HepG2 (cell line): ENCODE results near the gene TMEM130. TPM values are rescaled to one million over a fixed set of nuclear protein-coding genes. Genes with fewer than 3 reads are reported as not detected.

ENCODE experiments used
- ATF6 ChIP-seq: sonication (generic); formaldehyde crosslinking; conservative IDR thresholded peaks from 2 replicates; pipeline ENCODE4 v1.4.0; 2020; ENCODE audit warnings: missing genetic modification reagents
- BRCA1 ChIP-seq: sonication (generic); formaldehyde crosslinking; IDR thresholded peaks from 2 replicates; pipeline ENCODE4 v1.4.0; 2020; ENCODE audit warnings: missing genetic modification reagents
- CEBPB ChIP-seq: IDR thresholded peaks from 2 replicates; pipeline ENCODE4 v1.6.1; 2011; ENCODE audit warnings: low read depth, low read length, improper control_type of control experiment, borderline replicate concordance
- ETV5 ChIP-seq: IDR thresholded peaks from 2 replicates; pipeline ENCODE4 v1.6.1; 2018; ENCODE audit warnings: missing biosample characterization, missing genetic modification reagents, inconsistent platforms, borderline replicate concordance
- FOSL1 ChIP-seq: sonication (generic); formaldehyde crosslinking; IDR thresholded peaks from 2 replicates; pipeline ENCODE4 v1.9.0; 2021; ENCODE audit warnings: missing genetic modification reagents, borderline replicate concordance
- HMG20A ChIP-seq: IDR thresholded peaks from 2 replicates; pipeline ENCODE4 v1.6.1; 2016; ENCODE audit warnings: borderline replicate concordance
- MAF1 ChIP-seq: sonication (generic); formaldehyde crosslinking; IDR thresholded peaks from 2 replicates; pipeline ENCODE4 v1.5.0; 2020; ENCODE audit warnings: missing genetic modification reagents, borderline replicate concordance
- MAZ ChIP-seq, 2 experiments: sonication (generic) in 1 of 2; formaldehyde crosslinking in 1 of 2; IDR thresholded peaks; 2 replicates each; pipeline versions ENCODE4 v1.5.0 to v1.6.1; 2012 to 2020; ENCODE audit warnings: low read depth in 2 of 2, mild to moderate bottlenecking in 2 of 2, borderline replicate concordance in 1 of 2, improper control_type of control experiment in 1 of 2, low read length in 1 of 2, missing genetic modification reagents in 1 of 2, moderate library complexity in 1 of 2
- NCOA1 ChIP-seq: sonication (generic); formaldehyde crosslinking; IDR thresholded peaks from 2 replicates; pipeline ENCODE4 v1.9.0; 2021; ENCODE audit warnings: missing genetic modification reagents
- NCOA5 ChIP-seq: sonication (generic); formaldehyde crosslinking; IDR thresholded peaks from 2 replicates; pipeline ENCODE4 v1.4.0; 2020; ENCODE audit warnings: missing genetic modification reagents
- PAF1 ChIP-seq: IDR thresholded peaks from 2 replicates; pipeline ENCODE4 v1.6.1; 2016; ENCODE audit warnings: missing genetic modification reagents, missing compliant biosample characterization
- PRDM10 ChIP-seq: sonication (generic); formaldehyde crosslinking; IDR thresholded peaks from 2 replicates; pipeline ENCODE4 v1.4.0; 2020; ENCODE audit warnings: low read depth, missing genetic modification reagents
- RBM39 ChIP-seq: fragments of 200-400 bp; formaldehyde crosslinking; IDR thresholded peaks from one replicate; pipeline ENCODE4 v1.6.1; 2018; ENCODE audit warnings: antibody characterized with exemption, mild to moderate bottlenecking, low read depth, low read length; ENCODE audit not compliant: poor library complexity, severe bottlenecking
- SAFB2 ChIP-seq: sonication (generic); formaldehyde crosslinking; IDR thresholded peaks from 2 replicates; pipeline ENCODE4 v1.5.1; 2020; ENCODE audit warnings: missing genetic modification reagents, low read depth, mild to moderate bottlenecking, borderline replicate concordance
- SIX1 ChIP-seq: sonication (generic); formaldehyde crosslinking; IDR thresholded peaks from 2 replicates; pipeline ENCODE4 v1.4.0; 2020; ENCODE audit warnings: missing genetic modification reagents, borderline replicate concordance
- U2AF2 ChIP-seq: fragments of 200-400 bp; formaldehyde crosslinking; IDR thresholded peaks from 2 replicates; pipeline ENCODE4 v1.6.1; 2017; ENCODE audit warnings: low read depth, mild to moderate bottlenecking, low read length
- ZBTB1 ChIP-seq: sonication (generic); formaldehyde crosslinking; IDR thresholded peaks from 2 replicates; pipeline ENCODE4 v1.4.0; 2020; ENCODE audit warnings: missing genetic modification reagents, borderline replicate concordance
- ZMYM2 ChIP-seq: sonication (generic); formaldehyde crosslinking; IDR thresholded peaks from 2 replicates; pipeline ENCODE4 v1.8.0; 2022; ENCODE audit warnings: mild to moderate bottlenecking, missing genetic modification reagents
- ZNF724P ChIP-seq: sonication (generic); formaldehyde crosslinking; IDR thresholded peaks from 2 replicates; pipeline ENCODE4 v1.8.0; 2022; ENCODE audit warnings: missing genetic modification reagents, borderline replicate concordance
- ZNF75D ChIP-seq: sonication (generic); formaldehyde crosslinking; IDR thresholded peaks from 2 replicates; pipeline ENCODE4 v1.8.1; 2023; ENCODE audit warnings: missing genetic modification reagents, mild to moderate bottlenecking, borderline replicate concordance
- ZNF788 ChIP-seq: sonication (generic); formaldehyde crosslinking; IDR thresholded peaks from 2 replicates; pipeline ENCODE4 v1.5.0; 2020; ENCODE audit warnings: mild to moderate bottlenecking, missing genetic modification reagents, borderline replicate concordance
- polyA plus RNA-seq, 8 experiments: library from polyadenylated mRNA; depleted of rRNA in 3 of 8; stranded (reverse) in 7 of 8; unstranded in 1 of 8; fragments of >200 nt; fragmentation: Illumina TruSeq in 4 of 8; extraction: Trizol in 4 of 8; gene quantifications; 2 replicates each; pipeline versions ENCODE4 v1.2.1 to v1.2.3, GENCODE V29; 2011 to 2016; ENCODE audit warnings: low read depth in 4 of 8, missing spikeins in 1 of 8, mixed read lengths in 1 of 8; ENCODE audit not compliant: insufficient read depth in 1 of 8
- total RNA-seq, 5 experiments: library from RNA; depleted of rRNA; stranded (reverse); fragments of >200 nt; fragmentation: Illumina TruSeq; extraction: Trizol; gene quantifications; 2 replicates each; pipeline ENCODE4 v1.2.3, GENCODE V29; 2016; ENCODE audit warnings: low read depth in 1 of 5
- TF ChIP-seq, protein P1 (sequence below): sonication (generic); formaldehyde crosslinking; IDR thresholded peaks from 2 replicates; pipeline ENCODE4 v1.8.0; 2022; ENCODE audit warnings: missing genetic modification reagents, mild to moderate bottlenecking, borderline replicate concordance

TMEM130 gene
- total and polyA plus RNA-seq, 2 of the 13 experiments (the other 11 are each of a cell fraction or from before 2014, with no cell fraction given), result not detected

GRCh38 chr7:98878365-98879197 lies 8.8 kb upstream of the TMEM130 start, which contains the start of gene TRRAP (continued):
- TF ChIP-seq MAF1 (CRISPR knock-in tag), result no peak
- TF ChIP-seq ETV5, result peak; percentile 32; the same call in 1 of the 2 replicates
- TF ChIP-seq SIX1 (CRISPR knock-in tag), result no peak
- TF ChIP-seq PRDM10 (CRISPR knock-in tag), result 0 out of 2 replicates have a peak, but pooled peaks have one; percentile 16
- no peak for TF ChIP-seq HMG20A (CRISPR knock-in tag)
- TF ChIP-seq ZNF75D, result no peak
- no peak for TF ChIP-seq PAF1
- TF ChIP-seq ZBTB1, result no peak
- no peak for TF ChIP-seq RBM39
- TF ChIP-seq ATF6, result no peak
- no peak for TF ChIP-seq NCOA1 (CRISPR knock-in tag)
- TF ChIP-seq U2AF2, result no peak
- TF ChIP-seq CEBPB, result no peak
- 0 out of 2 replicates have a peak, but pooled peaks have one; percentile 34 for TF ChIP-seq BRCA1 (CRISPR knock-in tag)
- no peak for TF ChIP-seq MAZ (IDR thresholded peaks at IDR 0.05; ENCODE audit: borderline replicate concordance, low read depth, low read length)
- TF ChIP-seq MAZ (CRISPR knock-in tag; IDR thresholded peaks at IDR 0.05; ENCODE audit: low read depth), result peak; percentile 78; the same call in 1 of the 2 replicates
- TF ChIP-seq NCOA5 (CRISPR knock-in tag), result no peak
- peak; percentile 67; the same call in 1 of the 2 replicates for TF ChIP-seq ZNF788 (CRISPR knock-in tag)
- peak; percentile 5; the same call in 1 of the 2 replicates for TF ChIP-seq FOSL1
- TF ChIP-seq, protein P1, sequence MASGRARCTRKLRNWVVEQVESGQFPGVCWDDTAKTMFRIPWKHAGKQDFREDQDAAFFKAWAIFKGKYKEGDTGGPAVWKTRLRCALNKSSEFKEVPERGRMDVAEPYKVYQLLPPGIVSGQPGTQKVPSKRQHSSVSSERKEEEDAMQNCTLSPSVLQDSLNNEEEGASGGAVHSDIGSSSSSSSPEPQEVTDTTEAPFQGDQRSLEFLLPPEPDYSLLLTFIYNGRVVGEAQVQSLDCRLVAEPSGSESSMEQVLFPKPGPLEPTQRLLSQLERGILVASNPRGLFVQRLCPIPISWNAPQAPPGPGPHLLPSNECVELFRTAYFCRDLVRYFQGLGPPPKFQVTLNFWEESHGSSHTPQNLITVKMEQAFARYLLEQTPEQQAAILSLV (CRISPR knock-in tag), result peak; percentile 81; the same call in 1 of the 2 replicates
- TF ChIP-seq SAFB2 (CRISPR knock-in tag), result 0 out of 2 replicates have a peak, but pooled peaks have one; percentile 61
- TF ChIP-seq ZNF724P (CRISPR knock-in tag), result no peak
- no peak for TF ChIP-seq ZMYM2 (CRISPR knock-in tag)
